ENCODE data around the gene HLCS.

HLCS gene

DNA sequence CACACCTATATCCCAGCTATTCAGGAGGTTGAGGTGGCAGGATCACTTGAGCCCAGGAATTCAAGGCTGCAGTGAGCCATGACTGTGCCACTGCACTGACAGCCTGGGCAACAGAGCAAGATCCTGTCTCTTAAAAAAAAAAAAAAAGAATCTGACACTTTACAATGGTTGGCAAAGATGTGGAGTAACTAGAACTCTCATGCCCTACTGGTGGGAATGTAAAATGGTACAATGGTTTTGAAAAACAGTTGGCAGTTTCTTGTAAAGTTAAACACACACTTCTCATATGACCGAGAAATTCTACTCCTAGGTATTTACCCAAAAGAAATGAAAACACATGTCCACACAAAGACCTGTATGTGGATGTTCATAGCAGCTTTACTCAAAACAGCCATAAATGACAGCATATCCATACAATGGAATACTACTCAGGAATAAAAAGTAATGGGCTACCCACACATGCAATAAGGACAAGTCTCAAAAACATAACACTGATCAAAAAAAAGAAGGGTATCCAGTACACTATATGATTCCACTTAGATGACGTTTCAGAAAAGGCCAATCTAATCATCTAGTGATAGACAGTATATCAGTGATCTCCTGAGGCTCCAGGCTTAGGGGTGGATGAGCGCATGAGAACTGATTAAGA, 58.1 kb downstream of the HLCS start:
- no peak for DNase-seq (ENCODE audit: low spot score)
- TF ChIP-seq, protein P1, sequence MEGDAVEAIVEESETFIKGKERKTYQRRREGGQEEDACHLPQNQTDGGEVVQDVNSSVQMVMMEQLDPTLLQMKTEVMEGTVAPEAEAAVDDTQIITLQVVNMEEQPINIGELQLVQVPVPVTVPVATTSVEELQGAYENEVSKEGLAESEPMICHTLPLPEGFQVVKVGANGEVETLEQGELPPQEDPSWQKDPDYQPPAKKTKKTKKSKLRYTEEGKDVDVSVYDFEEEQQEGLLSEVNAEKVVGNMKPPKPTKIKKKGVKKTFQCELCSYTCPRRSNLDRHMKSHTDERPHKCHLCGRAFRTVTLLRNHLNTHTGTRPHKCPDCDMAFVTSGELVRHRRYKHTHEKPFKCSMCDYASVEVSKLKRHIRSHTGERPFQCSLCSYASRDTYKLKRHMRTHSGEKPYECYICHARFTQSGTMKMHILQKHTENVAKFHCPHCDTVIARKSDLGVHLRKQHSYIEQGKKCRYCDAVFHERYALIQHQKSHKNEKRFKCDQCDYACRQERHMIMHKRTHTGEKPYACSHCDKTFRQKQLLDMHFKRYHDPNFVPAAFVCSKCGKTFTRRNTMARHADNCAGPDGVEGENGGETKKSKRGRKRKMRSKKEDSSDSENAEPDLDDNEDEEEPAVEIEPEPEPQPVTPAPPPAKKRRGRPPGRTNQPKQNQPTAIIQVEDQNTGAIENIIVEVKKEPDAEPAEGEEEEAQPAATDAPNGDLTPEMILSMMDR (IDR thresholded peaks at IDR 0.05; ENCODE audit: extremely low read depth, missing control alignments), result no peak

- DNase-seq (ENCODE audit: low spot score), result no peak
- TF ChIP-seq, protein P1 (IDR thresholded peaks at IDR 0.05; ENCODE audit: extremely low read depth, missing control alignments), result no peak
Measured at GRCh38 chr21:36904093-36904666, 62.3 kb downstream of the HLCS start.

- DNase-seq (ENCODE audit: low spot score), result no peak
- TF ChIP-seq, protein P1 (IDR thresholded peaks at IDR 0.05; ENCODE audit: extremely low read depth, missing control alignments), result no peak
Measured at GRCh38 chr21:36902793-36903192, 63.7 kb downstream of the HLCS start.

GRCh38 chr21:36902331-36902730, 64.1 kb downstream of the HLCS start:
- TF ChIP-seq, protein P1 (IDR thresholded peaks at IDR 0.05; ENCODE audit: extremely low read depth, missing control alignments), result no peak
- DNase-seq (ENCODE audit: low spot score), result no peak

DNA sequence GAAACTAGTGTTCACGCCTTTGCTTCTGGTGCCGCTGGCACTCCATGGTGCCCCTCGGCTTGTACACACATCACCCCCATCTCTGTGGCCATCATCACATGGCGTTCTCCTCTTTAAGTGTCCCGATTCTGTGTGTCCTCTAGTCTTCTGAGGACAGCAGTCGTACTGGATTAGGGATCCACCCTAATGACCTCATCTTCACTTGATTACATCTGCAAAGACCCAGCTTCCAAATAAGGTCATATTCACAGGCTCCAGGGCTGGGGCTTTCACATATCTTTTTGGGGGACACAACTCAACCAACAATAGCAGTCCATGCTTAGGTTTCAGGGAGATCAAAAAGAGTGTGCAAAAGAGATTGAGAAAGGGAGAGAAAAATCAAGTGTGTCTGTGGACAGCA, 64.9 kb downstream of the HLCS start:
- DNase-seq (ENCODE audit: low spot score), result no peak
- TF ChIP-seq, protein P1 (IDR thresholded peaks at IDR 0.05; ENCODE audit: extremely low read depth, missing control alignments), result no peak

- DNase-seq (ENCODE audit: low spot score), result no peak
- TF ChIP-seq, protein P1 (IDR thresholded peaks at IDR 0.05; ENCODE audit: extremely low read depth, missing control alignments), result no peak
Measured at GRCh38 chr21:36893581-36893980, 72.9 kb downstream of the HLCS start.

GRCh38 chr21:36892201-36892600, 74.3 kb downstream of the HLCS start:
- no peak for DNase-seq (ENCODE audit: low spot score)
- TF ChIP-seq, protein P1 (IDR thresholded peaks at IDR 0.05; ENCODE audit: extremely low read depth, missing control alignments), result no peak
